Stimulated activated CD4-positive, alpha-beta T cell treated with anti-CD3 and anti-CD28 coated beads, Interleukin-12 subunit alpha, Interleukin-12 subunit beta, amount 100 ng/mL, for 48 hours (primary cell): Measurements from ENCODE around the gene FBH1.

ENCODE experiments used
- DNase-seq, 3 donors: peaks; one replicate each; pipeline ENCODE4 v3.0.0-alpha.2; 2020; ENCODE audit warnings: low read depth in 2 of 3, low spot score in 1 of 3

FBH1 gene

GRCh38 chr10:5976512-5977470 is 86.7 kb downstream of the FBH1 start:
- DNase-seq = peak in 2 of 3 donors; percentile 38 to 46

- peak; percentile 77 to 86 (median 77) for DNase-seq
Observed at GRCh38 chr10:5977471-5978229, 87.6 kb downstream of the FBH1 start, which contains the start of gene IL15RA. Gene IL15RA (minus strand): TSS chr10:5977543. CDS start chr10:5977492, 51 bp downstream.

- no peak for DNase-seq
Observed at GRCh38 chr10:5978230-5978489, 88.1 kb downstream of the FBH1 start.

- no peak for DNase-seq
Observed at GRCh38 chr10:5981529-5981928, 91.5 kb downstream of the FBH1 start.

- no peak for DNase-seq
Observed at GRCh38 chr10:5983774-5984173, 93.7 kb downstream of the FBH1 start.

- no peak for DNase-seq
Observed at GRCh38 chr10:5985029-5985428, 95.0 kb downstream of the FBH1 start.
